Measurements from ENCODE around the gene CHKB. TPM values are rescaled to one million over a fixed set of nuclear protein-coding genes. Genes with fewer than 3 reads are reported as not detected.

CHKB gene
- polyA plus RNA-seq, 1 experiment = 22.5 TPM

GRCh38 chr22:50581950-50582492 lies 628 bp downstream of the CHKB start:
- ChIA-PET POLR2A (interaction anchor here (0.7 to 1.6 kb wide), 3 partner anchors 26 to 74 kb away, joined by 3 to 11 read pairs (median 5); partner anchors contain the start of genes LMF2 and NCAPH2), CTCF (interaction anchor here (1.2 kb wide), 1 partner anchor 39 kb away, joined by 4 read pairs; no protein-coding TSS in a partner anchor)
- Histone ChIP-seq H3K27me3 (ENCODE audit: control insufficient read depth, insufficient read depth, low read length) (peaks cover 5% of the 10 kb centered on the region), H3K27ac (ENCODE audit: low read depth, low read length) (peak overlapping the region; percentile 84), H3K4me3 (ENCODE audit: low read depth, low read length) (peak overlapping the region; percentile 83), H3K9me3 (ENCODE audit: control insufficient read depth, insufficient read depth, low read length) (no peaks in the 10 kb centered on the region)
- no peak for TF ChIP-seq CTCF (IDR thresholded peaks at IDR 0.05; ENCODE audit: low read depth, low read length)
- no peak for DNase-seq (ENCODE audit: low read depth, low spot score)

- Histone ChIP-seq H3K9me3 (ENCODE audit: control insufficient read depth, insufficient read depth, low read length) (no peaks in the 10 kb centered on the region), H3K27ac (ENCODE audit: low read depth, low read length) (no peak overlapping the region), H3K4me3 (ENCODE audit: low read depth, low read length) (peak overlapping the region; percentile 83), H3K27me3 (ENCODE audit: control insufficient read depth, insufficient read depth, low read length) (peaks cover 4% of the 10 kb centered on the region)
- DNase-seq (ENCODE audit: low read depth, low spot score) = no peak
- ChIA-PET POLR2A (no interaction called here), CTCF (interaction anchor here (0.7 to 0.8 kb wide), 3 partner anchors 18 to 56 kb away, joined by 3 to 5 read pairs (median 4); partner anchors contain the start of gene SCO2)
- TF ChIP-seq CTCF (IDR thresholded peaks at IDR 0.05; ENCODE audit: low read depth, low read length) = no peak
These were observed 1.4 kb downstream of the CHKB start for GRCh38 chr22:50581031-50581949.

- Histone ChIP-seq H3K9me3 (ENCODE audit: control insufficient read depth, insufficient read depth, low read length) (no peaks in the 10 kb centered on the region), H3K27me3 (ENCODE audit: control insufficient read depth, insufficient read depth, low read length) (peaks cover 12% of the 10 kb centered on the region), H3K4me3 (ENCODE audit: low read depth, low read length) (no peak overlapping the region), H3K27ac (ENCODE audit: low read depth, low read length) (no peak overlapping the region)
- POLR2A ChIA-PET = no interaction called here
- CTCF ChIA-PET = no interaction called here
- no peak for DNase-seq (ENCODE audit: low read depth, low spot score)
- no peak for TF ChIP-seq CTCF (IDR thresholded peaks at IDR 0.05; ENCODE audit: low read depth, low read length)
These were observed 2.9 kb downstream of the CHKB start for GRCh38 chr22:50579752-50580151.

- no peaks in the 10 kb centered on the region for H3K9me3 ChIP-seq (ENCODE audit: control insufficient read depth, insufficient read depth, low read length)
- CTCF ChIA-PET = interaction anchor here (1.0 to 1.2 kb wide), 2 partner anchors 16 to 53 kb away, joined by 4 to 6 read pairs; partner anchors contain the start of gene SYCE3
- no peak overlapping the region for H3K4me3 ChIP-seq (ENCODE audit: low read depth, low read length)
- DNase-seq (ENCODE audit: low read depth, low spot score) = no peak
- POLR2A ChIA-PET = interaction anchor here (0.5 to 1.1 kb wide), 2 partner anchors 43 to 53 kb away, joined by 6 read pairs; partner anchors contain the start of gene SCO2
- H3K27ac ChIP-seq (ENCODE audit: low read depth, low read length) = no peak overlapping the region
- TF ChIP-seq CTCF (IDR thresholded peaks at IDR 0.05; ENCODE audit: low read depth, low read length) = no peak
- H3K27me3 ChIP-seq (ENCODE audit: control insufficient read depth, insufficient read depth, low read length) = peaks cover 12% of the 10 kb centered on the region
These were observed 3.8 kb downstream of the CHKB start for GRCh38 chr22:50578776-50579310.

Measured in AG04450 (cell line).